Breast epithelium (tissue), 4 donors: ENCODE data around the gene SC5D. TPM values are rescaled to one million over a fixed set of nuclear protein-coding genes. Genes with fewer than 3 reads are reported as not detected.

ENCODE experiments used
- DNase-seq, 2 donors: peaks; one replicate each; pipeline ENCODE4 v3.0.0-alpha.2; 2019; ENCODE audit warnings: low spot score in 2 of 2
- H3K27ac ChIP-seq, 2 donors: fragments of 200-600 bp; sonication (generic) in 1 of 2; one replicate each; pipeline ENCODE4 v1.5.1; 2016 to 2019; ENCODE audit warnings: mild to moderate bottlenecking in 1 of 2
- H3K27me3 ChIP-seq, 2 donors: fragments of 200-600 bp; sonication (generic) in 1 of 2; one replicate each; pipeline versions ENCODE4 v1.5.1 to v1.6.0; 2017 to 2019; ENCODE audit warnings: control low read depth in 1 of 2, mild to moderate bottlenecking in 1 of 2
- H3K36me3 ChIP-seq: fragments of 200-600 bp; one replicate; pipeline ENCODE4 v1.5.1; 2019
- H3K4me1 ChIP-seq, 2 donors: fragments of 200-600 bp; sonication (generic); one replicate each; pipeline ENCODE4 v1.5.1; 2016 to 2019; ENCODE audit warnings: control low read depth in 1 of 2
- H3K4me3 ChIP-seq, 3 donors: fragments of 200-600 bp; sonication (generic); 1 replicate in 2 of 3; 2 replicates in 1 of 3; pipeline ENCODE4 v1.5.1; 2016 to 2019; ENCODE audit warnings: mild to moderate bottlenecking in 3 of 3, moderate library complexity in 2 of 3
- H3K9me3 ChIP-seq, 2 donors: fragments of 200-600 bp; sonication (generic) in 1 of 2; one replicate each; pipeline ENCODE4 v1.5.1; 2016 to 2019; ENCODE audit warnings: control low read depth in 1 of 2
- CTCF ChIP-seq, 3 donors: fragments of 450-650 bp; IDR thresholded peaks; one replicate each; pipeline ENCODE4 v1.5.1; 2016 to 2017; ENCODE audit warnings: antibody characterized with exemption in 3 of 3, mild to moderate bottlenecking in 3 of 3, moderate library complexity in 3 of 3
- POLR2A ChIP-seq: fragments of 450-650 bp; IDR thresholded peaks from one replicate; pipeline ENCODE4 v1.6.1; 2016; ENCODE audit warnings: antibody characterized with exemption, mild to moderate bottlenecking, moderate library complexity
- POLR2AphosphoS5 ChIP-seq, 3 donors: sonication (generic); formaldehyde crosslinking; IDR thresholded peaks; one replicate each; pipeline ENCODE4 v1.6.1; 2017; ENCODE audit warnings: antibody characterized with exemption in 3 of 3
- intact Hi-C: fragments of 100-400 bp; cut with DNase I; formaldehyde crosslinking; loops from one replicate; pipeline ENCODE4 v1.15.1; 2023; ENCODE audit warnings: low total_unique reads
- total RNA-seq, 3 donors: library from RNA; depleted of rRNA; stranded (reverse); fragments of >200 nt; gene quantifications; one replicate each; pipeline ENCODE4 v1.1.0, GENCODE V29; 2016

Gene SC5D
- total RNA-seq, 3 donors from 2014 or later: 25.8 to 54.7 (median 51.5) TPM

DNA sequence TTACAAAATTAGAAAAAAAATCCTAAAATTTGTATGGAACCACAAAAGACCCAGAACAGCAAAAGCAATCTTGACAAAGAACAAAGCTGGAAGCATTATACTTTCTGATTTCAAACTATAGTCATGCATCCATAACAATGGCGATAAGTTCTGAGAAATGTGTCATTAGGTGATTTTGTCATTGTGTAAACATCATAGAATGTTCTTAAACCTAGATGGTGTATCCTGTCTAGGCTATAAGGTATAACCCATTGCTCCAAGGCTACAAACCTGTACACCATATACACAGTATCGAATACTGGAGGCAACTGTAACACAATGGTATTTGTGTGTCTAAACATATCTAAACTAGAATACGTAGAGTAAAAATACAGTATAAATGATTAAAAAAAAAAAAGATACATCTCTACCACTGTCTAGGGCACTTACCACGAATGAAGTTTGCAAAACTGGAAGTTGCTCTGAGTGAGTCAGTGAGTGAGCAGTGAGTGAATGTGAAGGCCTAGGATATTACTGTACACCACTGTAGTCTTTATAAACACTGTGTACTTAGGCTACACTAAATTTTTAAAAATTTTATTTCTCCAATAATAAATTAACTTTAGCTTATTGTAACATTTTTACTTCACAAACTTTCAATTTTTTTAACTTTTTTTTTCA is 18.1 kb upstream of the SC5D start:
- no peaks in the 10 kb centered on the region for H3K27me3 ChIP-seq
- DNase-seq: no peak
- peaks cover 0 to 8% of the 10 kb centered on the region in 2 donors for H3K9me3 ChIP-seq
- no peak overlapping the region for H3K4me3 ChIP-seq
- no peak overlapping the region for H3K27ac ChIP-seq
- intact Hi-C loops: no loop called here
- no peaks in the 10 kb centered on the region for H3K4me1 ChIP-seq
- no peaks in the 10 kb centered on the region for H3K36me3 ChIP-seq
- TF ChIP-seq POLR2A (no peak), CTCF (IDR thresholded peaks at IDR 0.05) (no peak), POLR2AphosphoS5 (IDR thresholded peaks at IDR 0.05) (no peak)

DNA sequence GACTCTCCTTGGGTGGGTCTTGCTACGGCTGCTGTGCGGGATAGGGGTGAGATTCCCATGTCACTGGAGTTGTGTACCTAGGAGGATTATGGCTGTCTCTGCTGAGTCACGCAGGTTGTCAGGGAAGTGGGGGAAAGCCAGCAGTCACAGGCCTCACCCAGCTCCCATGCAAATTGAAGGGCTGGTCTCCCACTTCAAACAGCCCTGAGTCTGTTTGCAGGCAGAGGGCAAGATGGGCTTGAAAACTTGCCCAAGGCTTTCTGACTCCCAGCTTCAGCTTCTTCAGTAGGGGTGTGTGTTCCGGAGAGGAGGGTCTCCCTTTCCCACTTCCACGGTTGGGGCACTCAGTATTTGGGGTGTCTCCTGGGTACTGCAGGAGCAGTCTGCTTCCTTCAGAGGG is 10.9 kb upstream of the SC5D start:
- TF ChIP-seq POLR2A (no peak), POLR2AphosphoS5 (IDR thresholded peaks at IDR 0.05) (no peak), CTCF (IDR thresholded peaks at IDR 0.05) (no peak)
- H3K9me3 ChIP-seq: peaks cover 0 to 8% of the 10 kb centered on the region in 2 donors
- intact Hi-C loops: no loop called here
- no peaks in the 10 kb centered on the region for H3K36me3 ChIP-seq
- no peaks in the 10 kb centered on the region for H3K4me1 ChIP-seq
- DNase-seq: no peak
- H3K27ac ChIP-seq: no peak overlapping the region
- H3K4me3 ChIP-seq: no peak overlapping the region
- H3K27me3 ChIP-seq: no peaks in the 10 kb centered on the region

DNA sequence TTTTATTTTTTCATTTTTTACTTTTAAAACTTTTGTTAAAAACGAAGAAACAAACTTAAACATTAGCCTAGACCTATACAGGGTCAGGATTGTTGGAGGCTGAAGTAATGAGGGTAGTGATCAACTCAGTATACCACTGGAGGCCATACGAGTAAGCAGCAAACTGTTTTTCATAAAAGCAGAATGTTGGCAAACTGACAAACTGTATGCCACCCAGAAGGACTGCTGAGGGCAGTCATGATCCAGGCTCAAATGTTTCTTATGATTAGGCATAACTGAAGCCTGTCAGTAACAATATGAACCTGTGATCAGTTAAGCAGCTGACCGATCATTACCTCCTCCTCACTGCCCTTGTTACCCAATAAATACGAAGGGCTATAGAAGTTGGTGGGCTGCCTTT is 10.2 kb upstream of the SC5D start:
- Histone ChIP-seq H3K4me3 (no peak overlapping the region), H3K27me3 (no peaks in the 10 kb centered on the region), H3K36me3 (no peaks in the 10 kb centered on the region), H3K4me1 (no peaks in the 10 kb centered on the region), H3K27ac (no peak overlapping the region), H3K9me3 (peaks cover 0 to 8% of the 10 kb centered on the region in 2 donors)
- DNase-seq: no peak
- TF ChIP-seq POLR2A (no peak), CTCF (IDR thresholded peaks at IDR 0.05) (no peak), POLR2AphosphoS5 (IDR thresholded peaks at IDR 0.05) (no peak)
- intact Hi-C loops: no loop called here

DNA sequence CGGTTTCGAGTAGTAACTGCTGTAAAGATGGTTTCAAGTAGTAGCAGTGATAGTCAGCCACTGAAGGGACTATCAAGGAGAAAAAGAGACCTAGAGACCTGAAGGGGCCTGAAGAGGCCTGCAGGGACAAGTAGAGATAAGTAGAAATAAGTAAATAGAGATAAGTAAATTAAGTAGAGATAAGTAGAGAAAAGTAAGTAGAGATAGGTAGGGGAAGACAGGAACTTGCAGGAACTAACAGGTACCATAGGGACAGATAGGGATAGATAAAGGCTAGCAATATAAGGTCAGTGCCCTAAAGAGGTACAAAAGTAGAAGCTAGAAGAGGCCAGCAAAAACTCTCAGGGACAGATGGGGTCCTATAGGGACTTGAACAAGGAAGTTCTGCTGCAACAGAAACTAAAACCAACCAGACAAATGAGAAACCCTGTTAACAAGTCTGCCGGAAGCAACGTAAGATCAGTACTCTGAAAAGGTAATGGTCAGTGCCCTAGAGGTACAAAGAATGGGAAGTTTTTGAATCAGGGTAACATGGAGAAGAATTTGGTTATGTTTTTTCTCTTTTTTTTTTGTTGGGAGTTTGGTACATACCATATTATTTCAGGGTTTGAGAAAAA is 9.6 kb upstream of the SC5D start:
- Histone ChIP-seq H3K27me3 (no peaks in the 10 kb centered on the region), H3K36me3 (no peaks in the 10 kb centered on the region), H3K4me1 (no peaks in the 10 kb centered on the region), H3K4me3 (no peak overlapping the region), H3K9me3 (peaks cover 0 to 8% of the 10 kb centered on the region in 2 donors), H3K27ac (no peak overlapping the region)
- TF ChIP-seq POLR2A (no peak), POLR2AphosphoS5 (IDR thresholded peaks at IDR 0.05) (no peak), CTCF (IDR thresholded peaks at IDR 0.05) (no peak)
- no peak for DNase-seq
- intact Hi-C loops: no loop called here

DNA sequence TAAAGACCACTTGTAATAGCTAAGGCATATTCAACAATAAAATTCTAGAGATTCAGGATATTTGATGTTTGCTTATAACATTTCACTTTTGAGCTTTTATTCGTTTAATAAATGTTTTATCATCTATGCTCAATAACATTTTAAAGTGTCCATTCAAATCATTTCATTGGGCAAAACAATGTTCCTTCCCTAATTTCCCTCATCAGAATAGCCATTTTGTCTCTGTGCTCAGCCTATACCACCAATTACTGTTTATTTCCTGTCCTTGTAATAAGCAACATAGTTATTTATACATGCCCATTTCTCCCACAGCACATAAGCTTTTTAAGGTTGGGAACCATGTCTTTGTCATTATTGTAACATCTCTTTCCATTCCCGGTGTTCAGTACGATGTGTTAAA is 1.3 kb upstream of the SC5D start:
- intact Hi-C loops: no loop called here
- Histone ChIP-seq H3K36me3 (no peaks in the 10 kb centered on the region), H3K9me3 (no peaks in the 10 kb centered on the region), H3K27ac (no peak overlapping the region), H3K27me3 (no peaks in the 10 kb centered on the region), H3K4me3 (no peak overlapping the region), H3K4me1 (peaks cover 0 to 5% of the 10 kb centered on the region in 2 donors)
- DNase-seq: no peak
- no peak for TF ChIP-seq POLR2AphosphoS5 (IDR thresholded peaks at IDR 0.05)
- no peak for TF ChIP-seq CTCF (IDR thresholded peaks at IDR 0.05)
- no peak for TF ChIP-seq POLR2A
